ENCODE results near the gene OR10V1. TPM values are rescaled to one million over a fixed set of nuclear protein-coding genes. Genes with fewer than 3 reads are reported as not detected.

The OR10V1 gene, protein sequence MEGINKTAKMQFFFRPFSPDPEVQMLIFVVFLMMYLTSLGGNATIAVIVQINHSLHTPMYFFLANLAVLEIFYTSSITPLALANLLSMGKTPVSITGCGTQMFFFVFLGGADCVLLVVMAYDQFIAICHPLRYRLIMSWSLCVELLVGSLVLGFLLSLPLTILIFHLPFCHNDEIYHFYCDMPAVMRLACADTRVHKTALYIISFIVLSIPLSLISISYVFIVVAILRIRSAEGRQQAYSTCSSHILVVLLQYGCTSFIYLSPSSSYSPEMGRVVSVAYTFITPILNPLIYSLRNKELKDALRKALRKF
- not detected for polyA plus RNA-seq (2013, experiment 1 of 2)
- not detected for polyA plus RNA-seq (2013, experiment 2 of 2)

DNA sequence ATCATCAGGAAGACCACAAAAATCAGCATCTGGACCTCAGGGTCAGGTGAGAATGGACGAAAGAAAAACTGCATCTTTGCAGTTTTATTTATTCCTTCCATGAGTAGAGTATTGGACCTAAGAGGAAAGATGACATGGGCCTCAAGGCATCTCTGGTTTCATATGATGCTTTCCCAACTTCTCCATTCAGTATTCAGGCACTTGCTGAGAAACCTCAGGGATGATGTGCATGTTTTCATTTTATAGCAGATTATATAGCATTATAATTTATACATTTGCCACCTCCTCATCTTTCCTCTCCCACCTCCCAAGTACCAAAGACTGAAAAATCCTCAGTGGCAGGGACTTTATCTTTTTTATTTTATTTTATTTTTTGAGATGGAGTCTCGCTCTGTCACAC is at the start of gene OR10V1:
Gene OR10V1, minus strand, starts transcription at position 101 of the 400 bp plus-strand sequence. Its CDS starts 0 bp downstream, at position 101.
- Histone ChIP-seq H3K4me2 (ENCODE audit: low read length, poor library complexity, severe bottlenecking) (no peak within 1 kb of the TSS), H3K27me3 (ENCODE audit: control insufficient read depth in 1 of 2, insufficient read depth in 1 of 2, low read length in 2 of 2) (no peaks in the 10 kb centered on the region), H3K9me3 (ENCODE audit: control insufficient read depth, low read length) (no peaks in the 10 kb centered on the region), H3K23ac (ENCODE audit: low read length in 2 of 2) (no peak within 1 kb of the TSS), H3K4me3 (ENCODE audit: insufficient read depth in 1 of 2, low read depth in 1 of 2, low read length in 2 of 2) (no peak within 1 kb of the TSS), H2AK5ac (ENCODE audit: low read length, severe bottlenecking) (no peak within 1 kb of the TSS), H2BK12ac (ENCODE audit: low read length in 2 of 2) (no peak within 1 kb of the TSS), H4K91ac (ENCODE audit: low read length) (no peak within 1 kb of the TSS), H2BK15ac (ENCODE audit: low read depth, poor library complexity, severe bottlenecking) (no peak within 1 kb of the TSS), H2BK120ac (ENCODE audit: low read depth, low read length) (no peak within 1 kb of the TSS), H3K9ac (ENCODE audit: low read length) (no peak within 1 kb of the TSS), H2AFZ (ENCODE audit: low read depth, low read length) (no peak within 1 kb of the TSS), H3K14ac (ENCODE audit: low read length in 2 of 2) (no peak within 1 kb of the TSS), H3K27ac (ENCODE audit: low read length, poor library complexity, severe bottlenecking) (no peak within 1 kb of the TSS), H2BK5ac (ENCODE audit: low read depth, low read length, poor library complexity, severe bottlenecking) (no peak within 1 kb of the TSS), H3K36me3 (ENCODE audit: control insufficient read depth in 1 of 2, insufficient read depth in 2 of 2, low read depth in 1 of 2, low read length in 2 of 2) (no peaks in the 10 kb centered on the region), H3K18ac (ENCODE audit: low read depth in 1 of 2, low read length in 2 of 2) (no peak within 1 kb of the TSS), H3K4ac (ENCODE audit: low read depth in 1 of 2, low read length in 2 of 2) (no peak within 1 kb of the TSS), H3K4me1 (ENCODE audit: control insufficient read depth, insufficient read depth, low read depth, low read length) (peaks cover 3% of the 10 kb centered on the region), H4K8ac (ENCODE audit: low read length) (no peak within 1 kb of the TSS), H3K79me1 (replicated peaks; ENCODE audit: low read length, poor library complexity, severe bottlenecking) (no peaks in the 10 kb centered on the region)
- DNase-seq, result no peak
- WGBS, result 80% methylated on average over 2 of the region's 2 CpGs

DNA sequence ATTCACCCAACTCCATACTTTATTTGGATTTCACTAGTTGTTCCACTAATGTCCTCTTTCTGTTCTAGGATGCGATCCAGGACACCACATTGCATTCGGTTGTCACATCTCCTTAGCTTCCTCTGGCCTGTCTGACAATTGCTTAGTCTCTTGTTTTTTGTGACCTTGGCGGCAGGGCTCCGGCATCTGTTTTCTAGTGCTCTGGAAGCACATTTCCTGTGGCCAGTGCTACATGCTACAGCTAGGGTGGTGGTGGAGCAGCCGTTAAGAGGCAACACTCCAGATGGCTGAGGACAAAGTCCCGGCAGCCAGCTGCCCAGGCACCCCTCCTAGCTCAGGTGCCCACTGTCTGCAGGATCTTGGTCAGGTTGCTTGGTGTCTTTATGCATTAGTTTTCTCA is 48.3 kb upstream of the OR10V1 start:
- H3K23ac ChIP-seq (ENCODE audit: low read length in 2 of 2), result no peak overlapping the region
- no peak overlapping the region for H3K27ac ChIP-seq (ENCODE audit: low read length, poor library complexity, severe bottlenecking)
- peaks cover 8% of the 10 kb centered on the region for H3K79me1 ChIP-seq (replicated peaks; ENCODE audit: low read length, poor library complexity, severe bottlenecking)
- 55% methylated on average over 6 of the region's 6 CpGs for WGBS
- H2BK120ac ChIP-seq (ENCODE audit: low read depth, low read length), result no peak overlapping the region
- H3K4me1 ChIP-seq (ENCODE audit: control insufficient read depth, insufficient read depth, low read depth, low read length), result peaks cover 22% of the 10 kb centered on the region
- H3K18ac ChIP-seq (ENCODE audit: low read depth in 1 of 2, low read length in 2 of 2), result no peak overlapping the region
- no peak overlapping the region for H4K91ac ChIP-seq (ENCODE audit: low read length)
- DNase-seq, result peak; percentile 22
- no peak overlapping the region for H2AFZ ChIP-seq (ENCODE audit: low read depth, low read length)
- H3K36me3 ChIP-seq (ENCODE audit: control insufficient read depth in 1 of 2, insufficient read depth in 2 of 2, low read depth in 1 of 2, low read length in 2 of 2), result peaks cover 6 to 31% of the 10 kb centered on the region in 2 experiments
- no peak overlapping the region for H3K14ac ChIP-seq (ENCODE audit: low read length in 2 of 2)
- no peak overlapping the region for H3K4ac ChIP-seq (ENCODE audit: low read depth in 1 of 2, low read length in 2 of 2)
- H2BK15ac ChIP-seq (ENCODE audit: low read depth, poor library complexity, severe bottlenecking), result no peak overlapping the region
- no peak overlapping the region for H4K8ac ChIP-seq (ENCODE audit: low read length)
- H3K4me3 ChIP-seq (ENCODE audit: insufficient read depth in 1 of 2, low read depth in 1 of 2, low read length in 2 of 2), result no peak overlapping the region
- no peak overlapping the region for H3K4me2 ChIP-seq (ENCODE audit: low read length, poor library complexity, severe bottlenecking)
- no peak overlapping the region for H2AK5ac ChIP-seq (ENCODE audit: low read length, severe bottlenecking)
- H2BK5ac ChIP-seq (ENCODE audit: low read depth, low read length, poor library complexity, severe bottlenecking), result no peak overlapping the region
- H3K27me3 ChIP-seq (ENCODE audit: control insufficient read depth in 1 of 2, insufficient read depth in 1 of 2, low read length in 2 of 2), result no peaks in the 10 kb centered on the region
- H3K9me3 ChIP-seq (ENCODE audit: control insufficient read depth, low read length), result no peaks in the 10 kb centered on the region
- H2BK12ac ChIP-seq (ENCODE audit: low read length in 2 of 2), result no peak overlapping the region
- no peak overlapping the region for H3K9ac ChIP-seq (ENCODE audit: low read length)

DNA sequence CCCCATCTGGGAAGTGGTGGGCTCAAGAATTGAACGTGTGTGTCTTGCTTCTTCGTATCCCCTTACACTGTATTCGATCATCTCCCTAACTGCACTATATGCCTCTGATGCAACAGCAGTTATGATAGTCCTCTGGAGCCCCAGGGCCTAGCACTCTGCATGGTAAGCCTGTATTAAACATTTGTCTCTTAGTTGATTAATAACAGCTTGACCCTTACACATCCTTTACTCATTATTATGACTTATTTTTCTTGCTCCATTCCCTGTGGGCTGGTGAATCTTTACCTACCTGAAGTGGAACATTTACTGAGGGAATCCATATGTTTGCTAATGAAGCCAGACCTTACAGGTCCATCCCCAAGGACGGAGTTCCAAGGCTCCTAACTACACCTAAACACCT is 47.1 kb upstream of the OR10V1 start:
- H3K79me1 ChIP-seq (replicated peaks; ENCODE audit: low read length, poor library complexity, severe bottlenecking), result peaks cover 4% of the 10 kb centered on the region
- no peak overlapping the region for H3K4me3 ChIP-seq (ENCODE audit: insufficient read depth in 1 of 2, low read depth in 1 of 2, low read length in 2 of 2)
- 100% methylated on average over 4 of the region's 4 CpGs for WGBS

DNA sequence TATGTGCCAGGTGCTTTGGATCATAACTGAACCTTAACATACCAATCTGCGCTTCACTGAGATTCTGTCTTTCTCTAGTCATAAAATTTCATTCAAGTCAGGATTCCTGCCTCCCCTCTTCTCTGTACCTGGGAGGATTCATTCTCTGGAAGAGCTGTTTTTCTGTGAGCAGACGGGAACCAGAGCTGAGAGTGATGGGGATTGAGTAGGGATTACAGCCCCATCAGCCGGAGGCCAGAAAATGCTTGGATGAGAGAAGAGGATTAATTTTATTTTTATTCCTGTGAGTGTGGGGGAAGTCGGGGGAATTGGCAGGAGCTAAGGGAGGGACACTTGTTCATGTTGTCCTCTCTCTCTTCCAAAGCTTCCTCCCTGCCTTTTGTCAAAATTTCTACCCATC is 46.3 kb upstream of the OR10V1 start:
- Histone ChIP-seq H3K4me2 (ENCODE audit: low read length, poor library complexity, severe bottlenecking) (no peak overlapping the region), H2BK120ac (ENCODE audit: low read depth, low read length) (no peak overlapping the region), H3K14ac (ENCODE audit: low read length in 2 of 2) (no peak overlapping the region), H3K23ac (ENCODE audit: low read length in 2 of 2) (no peak overlapping the region), H3K27ac (ENCODE audit: low read length, poor library complexity, severe bottlenecking) (no peak overlapping the region), H3K4ac (ENCODE audit: low read depth in 1 of 2, low read length in 2 of 2) (no peak overlapping the region), H2BK5ac (ENCODE audit: low read depth, low read length, poor library complexity, severe bottlenecking) (no peak overlapping the region), H4K91ac (ENCODE audit: low read length) (no peak overlapping the region), H3K4me1 (ENCODE audit: control insufficient read depth, insufficient read depth, low read depth, low read length) (peaks cover 22% of the 10 kb centered on the region), H4K8ac (ENCODE audit: low read length) (no peak overlapping the region), H3K79me1 (replicated peaks; ENCODE audit: low read length, poor library complexity, severe bottlenecking) (peaks cover 4% of the 10 kb centered on the region), H3K4me3 (ENCODE audit: insufficient read depth in 1 of 2, low read depth in 1 of 2, low read length in 2 of 2) (no peak overlapping the region), H3K9ac (ENCODE audit: low read length) (no peak overlapping the region), H2BK12ac (ENCODE audit: low read length in 2 of 2) (no peak overlapping the region), H2AFZ (ENCODE audit: low read depth, low read length) (no peak overlapping the region), H3K36me3 (ENCODE audit: control insufficient read depth in 1 of 2, insufficient read depth in 2 of 2, low read depth in 1 of 2, low read length in 2 of 2) (peaks cover 6 to 31% of the 10 kb centered on the region in 2 experiments), H3K18ac (ENCODE audit: low read depth in 1 of 2, low read length in 2 of 2) (no peak overlapping the region), H2BK15ac (ENCODE audit: low read depth, poor library complexity, severe bottlenecking) (no peak overlapping the region), H3K27me3 (ENCODE audit: control insufficient read depth in 1 of 2, insufficient read depth in 1 of 2, low read length in 2 of 2) (no peaks in the 10 kb centered on the region), H3K9me3 (ENCODE audit: control insufficient read depth, low read length) (no peaks in the 10 kb centered on the region), H2AK5ac (ENCODE audit: low read length, severe bottlenecking) (no peak overlapping the region)
- WGBS, result 100% methylated on average over 2 of the region's 4 CpGs
- DNase-seq, result no peak

More for the DNA sequence above, 47.1 kb upstream of the OR10V1 start:
- Histone ChIP-seq H3K9ac (ENCODE audit: low read length) (no peak overlapping the region), H2AK5ac (ENCODE audit: low read length, severe bottlenecking) (no peak overlapping the region), H3K4me2 (ENCODE audit: low read length, poor library complexity, severe bottlenecking) (peak overlapping the region; percentile 30), H2BK5ac (ENCODE audit: low read depth, low read length, poor library complexity, severe bottlenecking) (no peak overlapping the region), H2BK12ac (ENCODE audit: low read length in 2 of 2) (no peak overlapping the region), H4K8ac (ENCODE audit: low read length) (no peak overlapping the region), H2BK120ac (ENCODE audit: low read depth, low read length) (no peak overlapping the region), H3K4me1 (ENCODE audit: control insufficient read depth, insufficient read depth, low read depth, low read length) (peaks cover 22% of the 10 kb centered on the region), H2BK15ac (ENCODE audit: low read depth, poor library complexity, severe bottlenecking) (no peak overlapping the region), H3K9me3 (ENCODE audit: control insufficient read depth, low read length) (no peaks in the 10 kb centered on the region), H3K27ac (ENCODE audit: low read length, poor library complexity, severe bottlenecking) (no peak overlapping the region), H3K14ac (ENCODE audit: low read length in 2 of 2) (no peak overlapping the region), H3K23ac (ENCODE audit: low read length in 2 of 2) (no peak overlapping the region), H3K18ac (ENCODE audit: low read depth in 1 of 2, low read length in 2 of 2) (no peak overlapping the region), H3K36me3 (ENCODE audit: control insufficient read depth in 1 of 2, insufficient read depth in 2 of 2, low read depth in 1 of 2, low read length in 2 of 2) (peaks cover 6 to 31% of the 10 kb centered on the region in 2 experiments), H3K27me3 (ENCODE audit: control insufficient read depth in 1 of 2, insufficient read depth in 1 of 2, low read length in 2 of 2) (no peaks in the 10 kb centered on the region), H3K4ac (ENCODE audit: low read depth in 1 of 2, low read length in 2 of 2) (no peak overlapping the region), H4K91ac (ENCODE audit: low read length) (no peak overlapping the region), H2AFZ (ENCODE audit: low read depth, low read length) (no peak overlapping the region)
- no peak for DNase-seq
